Tibial nerve (tissue), 3 donors: Measurements from ENCODE around the gene RNF141.

Experiments used
- POLR2A ChIP-seq, 2 donors: fragments of 450-650 bp; IDR thresholded peaks; one replicate each; pipeline ENCODE4 v1.6.1; 2017; ENCODE audit warnings: antibody characterized with exemption in 2 of 2, mild to moderate bottlenecking in 2 of 2, moderate library complexity in 2 of 2
- TF ChIP-seq, protein P1 (sequence below), 5 experiments: fragments of 200-600 bp in 3 of 5; fragments of 450-650 bp in 2 of 5; sonication (generic) in 3 of 5; IDR thresholded peaks; one replicate each; pipeline ENCODE4 v1.5.1; 2016 to 2019; ENCODE audit warnings: antibody characterized with exemption in 5 of 5, mild to moderate bottlenecking in 3 of 5, moderate library complexity in 2 of 5

DNA sequence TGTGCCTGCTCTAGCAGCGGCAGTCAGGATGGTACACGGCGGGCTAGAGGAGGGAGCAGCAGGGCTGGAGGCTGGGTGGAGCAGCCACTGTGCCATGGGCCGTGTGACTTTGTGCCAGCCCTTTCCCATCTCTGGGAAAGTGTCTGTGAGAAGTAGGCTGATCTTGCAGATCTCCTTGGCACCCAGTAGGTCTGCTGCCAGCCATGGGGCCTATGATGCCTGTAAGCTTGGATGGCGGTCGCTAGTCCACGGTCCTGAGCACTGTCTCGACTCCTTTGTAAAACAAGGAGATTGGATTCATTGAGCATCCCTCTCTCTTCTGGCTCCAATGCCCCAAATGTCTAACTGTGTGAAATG is 63.3 kb downstream of the RNF141 start:
- TF ChIP-seq, protein P1, sequence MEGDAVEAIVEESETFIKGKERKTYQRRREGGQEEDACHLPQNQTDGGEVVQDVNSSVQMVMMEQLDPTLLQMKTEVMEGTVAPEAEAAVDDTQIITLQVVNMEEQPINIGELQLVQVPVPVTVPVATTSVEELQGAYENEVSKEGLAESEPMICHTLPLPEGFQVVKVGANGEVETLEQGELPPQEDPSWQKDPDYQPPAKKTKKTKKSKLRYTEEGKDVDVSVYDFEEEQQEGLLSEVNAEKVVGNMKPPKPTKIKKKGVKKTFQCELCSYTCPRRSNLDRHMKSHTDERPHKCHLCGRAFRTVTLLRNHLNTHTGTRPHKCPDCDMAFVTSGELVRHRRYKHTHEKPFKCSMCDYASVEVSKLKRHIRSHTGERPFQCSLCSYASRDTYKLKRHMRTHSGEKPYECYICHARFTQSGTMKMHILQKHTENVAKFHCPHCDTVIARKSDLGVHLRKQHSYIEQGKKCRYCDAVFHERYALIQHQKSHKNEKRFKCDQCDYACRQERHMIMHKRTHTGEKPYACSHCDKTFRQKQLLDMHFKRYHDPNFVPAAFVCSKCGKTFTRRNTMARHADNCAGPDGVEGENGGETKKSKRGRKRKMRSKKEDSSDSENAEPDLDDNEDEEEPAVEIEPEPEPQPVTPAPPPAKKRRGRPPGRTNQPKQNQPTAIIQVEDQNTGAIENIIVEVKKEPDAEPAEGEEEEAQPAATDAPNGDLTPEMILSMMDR (IDR thresholded peaks at IDR 0.05): no peak
- TF ChIP-seq POLR2A (IDR thresholded peaks at IDR 0.05): no peak
